ENCODE measurements around the gene RAB12. TPM values are rescaled to one million over a fixed set of nuclear protein-coding genes. Genes with fewer than 3 reads are reported as not detected.

Gene RAB12
- polyA plus RNA-seq, 1 donor from 2014 or later = 102 TPM

DNA sequence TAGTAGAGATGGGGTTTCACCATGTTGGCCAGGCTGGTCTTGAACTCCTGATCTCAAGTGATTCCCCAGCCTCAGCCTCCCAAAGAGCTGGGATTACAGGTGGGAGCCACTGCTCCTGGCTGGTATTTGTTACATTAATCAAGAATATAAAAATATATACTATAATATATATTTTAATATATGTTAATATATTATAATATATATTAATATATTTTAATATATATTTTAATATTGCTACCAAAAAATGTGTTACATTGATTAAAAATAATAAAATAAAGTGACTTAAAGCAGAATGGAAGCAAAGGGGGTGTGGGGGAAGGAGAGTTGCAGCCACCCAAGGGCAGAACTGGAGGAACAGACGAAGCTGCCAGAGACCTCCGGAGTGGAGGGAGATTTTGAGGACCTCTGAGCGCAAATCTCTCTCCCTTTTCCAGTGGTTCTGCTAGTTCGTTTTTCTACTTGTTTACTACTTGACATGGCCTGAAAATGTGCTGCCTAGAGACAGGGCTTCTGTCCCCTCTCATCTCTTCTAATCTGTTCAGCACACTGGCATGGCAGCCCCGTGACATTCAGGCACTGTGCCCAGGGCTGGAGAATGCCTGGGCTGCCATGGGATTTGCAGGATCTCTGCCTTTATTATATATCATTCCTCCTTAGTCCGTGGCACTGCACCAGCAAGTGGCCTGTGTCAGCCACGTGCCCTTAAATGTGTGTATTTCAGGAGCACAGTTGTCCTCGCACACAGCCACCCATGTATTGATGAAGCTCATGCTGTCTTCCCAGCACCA lies 47.9 kb upstream of the RAB12 start:
- no peak for TF ChIP-seq EP300 (conservative IDR thresholded peaks at IDR 0.05; ENCODE audit: poor library complexity, severe bottlenecking)
- no peak for TF ChIP-seq MXI1 (conservative IDR thresholded peaks at IDR 0.05; ENCODE audit: poor library complexity, severe bottlenecking)
- TF ChIP-seq RAD21 (conservative IDR thresholded peaks at IDR 0.05) = no peak
- TF ChIP-seq TAF1 (IDR thresholded peaks at IDR 0.05; ENCODE audit: low read depth) = no peak
- no peak for TF ChIP-seq SMC3 (conservative IDR thresholded peaks at IDR 0.05; ENCODE audit: poor library complexity)
- no peak for TF ChIP-seq EZH2 (IDR thresholded peaks at IDR 0.05; ENCODE audit: borderline replicate concordance, insufficient read depth, low read length, poor library complexity, severe bottlenecking)
- Histone ChIP-seq H3K9me2 (ENCODE audit: insufficient read depth, low read length) (no peaks in the 10 kb centered on the region), H3F3A (ENCODE audit: insufficient read depth, low read length, poor library complexity, severe bottlenecking) (no peaks in the 10 kb centered on the region), H3K9me3 (ENCODE audit: low read length) (no peaks in the 10 kb centered on the region), H3K27me3 (ENCODE audit: insufficient read depth, low read depth, low read length) (no peaks in the 10 kb centered on the region), H3K4me3 (ENCODE audit: low read length) (no peak overlapping the region), H3K79me2 (replicated peaks; ENCODE audit: insufficient read depth, low read length) (no peaks in the 10 kb centered on the region), H3K4me2 (ENCODE audit: low read length) (no peak overlapping the region), H3K27ac (ENCODE audit: low read length) (no peak overlapping the region), H3K9ac (ENCODE audit: low read length) (no peak overlapping the region), H2AFZ (ENCODE audit: low read depth, low read length) (no peak overlapping the region), H4K20me1 (ENCODE audit: insufficient read depth) (no peaks in the 10 kb centered on the region), H3K36me3 (ENCODE audit: insufficient read depth, low read length) (no peaks in the 10 kb centered on the region)

DNA sequence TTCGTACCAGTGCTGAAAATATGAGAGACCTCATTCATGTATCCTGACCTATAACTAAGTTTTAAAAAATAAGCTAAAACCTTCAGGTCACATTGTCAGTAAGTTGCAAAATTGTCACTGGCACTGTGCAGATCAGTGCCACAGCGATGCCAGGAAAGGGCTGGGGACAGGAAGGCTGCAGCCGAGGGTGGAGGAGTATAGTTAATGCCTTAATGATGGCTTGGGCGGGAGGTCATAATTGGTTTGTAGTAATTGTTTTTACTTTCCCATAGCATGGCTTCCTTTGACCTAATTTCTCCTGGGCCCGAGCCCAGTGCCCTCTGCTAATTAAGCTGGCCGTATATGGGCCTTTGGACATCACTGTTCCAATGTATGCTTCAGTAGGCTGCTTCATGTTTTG lies 47.2 kb upstream of the RAB12 start:
- TF ChIP-seq EP300 (conservative IDR thresholded peaks at IDR 0.05; ENCODE audit: poor library complexity, severe bottlenecking) (no peak), POLR2AphosphoS5 (IDR thresholded peaks at IDR 0.05) (no peak), MXI1 (conservative IDR thresholded peaks at IDR 0.05; ENCODE audit: poor library complexity, severe bottlenecking) (no peak), EZH2 (IDR thresholded peaks at IDR 0.05; ENCODE audit: borderline replicate concordance, insufficient read depth, low read length, poor library complexity, severe bottlenecking) (no peak), TAF1 (IDR thresholded peaks at IDR 0.05; ENCODE audit: low read depth) (no peak), RAD21 (conservative IDR thresholded peaks at IDR 0.05) (no peak), SMC3 (conservative IDR thresholded peaks at IDR 0.05; ENCODE audit: poor library complexity) (no peak)
- TF ChIP-seq, protein P1, sequence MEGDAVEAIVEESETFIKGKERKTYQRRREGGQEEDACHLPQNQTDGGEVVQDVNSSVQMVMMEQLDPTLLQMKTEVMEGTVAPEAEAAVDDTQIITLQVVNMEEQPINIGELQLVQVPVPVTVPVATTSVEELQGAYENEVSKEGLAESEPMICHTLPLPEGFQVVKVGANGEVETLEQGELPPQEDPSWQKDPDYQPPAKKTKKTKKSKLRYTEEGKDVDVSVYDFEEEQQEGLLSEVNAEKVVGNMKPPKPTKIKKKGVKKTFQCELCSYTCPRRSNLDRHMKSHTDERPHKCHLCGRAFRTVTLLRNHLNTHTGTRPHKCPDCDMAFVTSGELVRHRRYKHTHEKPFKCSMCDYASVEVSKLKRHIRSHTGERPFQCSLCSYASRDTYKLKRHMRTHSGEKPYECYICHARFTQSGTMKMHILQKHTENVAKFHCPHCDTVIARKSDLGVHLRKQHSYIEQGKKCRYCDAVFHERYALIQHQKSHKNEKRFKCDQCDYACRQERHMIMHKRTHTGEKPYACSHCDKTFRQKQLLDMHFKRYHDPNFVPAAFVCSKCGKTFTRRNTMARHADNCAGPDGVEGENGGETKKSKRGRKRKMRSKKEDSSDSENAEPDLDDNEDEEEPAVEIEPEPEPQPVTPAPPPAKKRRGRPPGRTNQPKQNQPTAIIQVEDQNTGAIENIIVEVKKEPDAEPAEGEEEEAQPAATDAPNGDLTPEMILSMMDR (IDR thresholded peaks at IDR 0.05; ENCODE audit: poor library complexity, severe bottlenecking) = no peak
- TF ChIP-seq, protein P2, sequence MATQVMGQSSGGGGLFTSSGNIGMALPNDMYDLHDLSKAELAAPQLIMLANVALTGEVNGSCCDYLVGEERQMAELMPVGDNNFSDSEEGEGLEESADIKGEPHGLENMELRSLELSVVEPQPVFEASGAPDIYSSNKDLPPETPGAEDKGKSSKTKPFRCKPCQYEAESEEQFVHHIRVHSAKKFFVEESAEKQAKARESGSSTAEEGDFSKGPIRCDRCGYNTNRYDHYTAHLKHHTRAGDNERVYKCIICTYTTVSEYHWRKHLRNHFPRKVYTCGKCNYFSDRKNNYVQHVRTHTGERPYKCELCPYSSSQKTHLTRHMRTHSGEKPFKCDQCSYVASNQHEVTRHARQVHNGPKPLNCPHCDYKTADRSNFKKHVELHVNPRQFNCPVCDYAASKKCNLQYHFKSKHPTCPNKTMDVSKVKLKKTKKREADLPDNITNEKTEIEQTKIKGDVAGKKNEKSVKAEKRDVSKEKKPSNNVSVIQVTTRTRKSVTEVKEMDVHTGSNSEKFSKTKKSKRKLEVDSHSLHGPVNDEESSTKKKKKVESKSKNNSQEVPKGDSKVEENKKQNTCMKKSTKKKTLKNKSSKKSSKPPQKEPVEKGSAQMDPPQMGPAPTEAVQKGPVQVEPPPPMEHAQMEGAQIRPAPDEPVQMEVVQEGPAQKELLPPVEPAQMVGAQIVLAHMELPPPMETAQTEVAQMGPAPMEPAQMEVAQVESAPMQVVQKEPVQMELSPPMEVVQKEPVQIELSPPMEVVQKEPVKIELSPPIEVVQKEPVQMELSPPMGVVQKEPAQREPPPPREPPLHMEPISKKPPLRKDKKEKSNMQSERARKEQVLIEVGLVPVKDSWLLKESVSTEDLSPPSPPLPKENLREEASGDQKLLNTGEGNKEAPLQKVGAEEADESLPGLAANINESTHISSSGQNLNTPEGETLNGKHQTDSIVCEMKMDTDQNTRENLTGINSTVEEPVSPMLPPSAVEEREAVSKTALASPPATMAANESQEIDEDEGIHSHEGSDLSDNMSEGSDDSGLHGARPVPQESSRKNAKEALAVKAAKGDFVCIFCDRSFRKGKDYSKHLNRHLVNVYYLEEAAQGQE (IDR thresholded peaks at IDR 0.05; ENCODE audit: borderline replicate concordance) = no peak
- H3K36me3 ChIP-seq (ENCODE audit: insufficient read depth, low read length) = no peaks in the 10 kb centered on the region
- H3K9ac ChIP-seq (ENCODE audit: low read length) = no peak overlapping the region
- H3K27me3 ChIP-seq (ENCODE audit: insufficient read depth, low read depth, low read length) = no peaks in the 10 kb centered on the region
- no peaks in the 10 kb centered on the region for H3F3A ChIP-seq (ENCODE audit: insufficient read depth, low read length, poor library complexity, severe bottlenecking)
- no peak overlapping the region for H2AFZ ChIP-seq (ENCODE audit: low read depth, low read length)
- no peak overlapping the region for H3K4me3 ChIP-seq (ENCODE audit: low read length)
- H4K20me1 ChIP-seq (ENCODE audit: insufficient read depth) = no peaks in the 10 kb centered on the region
- H3K9me2 ChIP-seq (ENCODE audit: insufficient read depth, low read length) = no peaks in the 10 kb centered on the region
- H3K4me2 ChIP-seq (ENCODE audit: low read length) = no peak overlapping the region
- H3K27ac ChIP-seq (ENCODE audit: low read length) = no peak overlapping the region
- no peaks in the 10 kb centered on the region for H3K9me3 ChIP-seq (ENCODE audit: low read length)
- no peaks in the 10 kb centered on the region for H3K79me2 ChIP-seq (replicated peaks; ENCODE audit: insufficient read depth, low read length)
